NT2/D1 (cell line): ENCODE measurements around the gene PDHB.

Source experiments
- DNase-seq: peaks from one replicate; pipeline ENCODE4 v3.0.0-alpha.2; 2011; ENCODE audit warnings: low read depth, low spot score
- H3K27me3 ChIP-seq: 2 replicates; pipeline ENCODE4 v1.6.0; 2011; ENCODE audit warnings: mild to moderate bottlenecking; ENCODE audit not compliant: insufficient read length, insufficient read depth
- H3K36me3 ChIP-seq: 2 replicates; pipeline ENCODE4 v1.6.1; 2011; ENCODE audit warnings: mild to moderate bottlenecking, low read length, mixed read lengths; ENCODE audit not compliant: insufficient read depth, insufficient read length
- H3K4me1 ChIP-seq: 2 replicates; pipeline ENCODE4 v1.5.1; 2011; ENCODE audit not compliant: insufficient read depth, insufficient read length
- H3K4me3 ChIP-seq: 2 replicates; pipeline ENCODE4 v1.5.1; 2011; ENCODE audit warnings: low read depth; ENCODE audit not compliant: insufficient read length
- H3K9ac ChIP-seq: 2 replicates; pipeline ENCODE4 v1.6.0; 2011; ENCODE audit warnings: low read depth; ENCODE audit not compliant: insufficient read length
- H3K9me3 ChIP-seq: 2 replicates; pipeline ENCODE4 v1.5.1; 2011; ENCODE audit warnings: mild to moderate bottlenecking, low read length; ENCODE audit not compliant: insufficient read depth
- SUZ12 ChIP-seq: IDR thresholded peaks from 2 replicates; pipeline ENCODE4 v1.6.1; 2011; ENCODE audit not compliant: insufficient read length, insufficient read depth; ENCODE audit errors: extremely low read depth
- YY1 ChIP-seq: IDR thresholded peaks from 2 replicates; pipeline ENCODE4 v1.6.1; 2011; ENCODE audit not compliant: insufficient read length, insufficient read depth
- ZNF274 ChIP-seq: IDR thresholded peaks from 2 replicates; pipeline ENCODE4 v1.6.1; 2011; ENCODE audit warnings: mild to moderate bottlenecking, low read depth, low read length

The PDHB gene

GRCh38 chr3:58434168-58434504, 504 bp upstream of the PDHB start:
- Histone ChIP-seq H3K9me3 (no peaks in the 10 kb centered on the region), H3K4me1 (peaks cover 3% of the 10 kb centered on the region), H3K27me3 (no peaks in the 10 kb centered on the region), H3K4me3 (peak overlapping the region; percentile 21), H3K9ac (peak overlapping the region; percentile 38), H3K36me3 (peaks cover 32% of the 10 kb centered on the region)
- DNase-seq, result no peak
- TF ChIP-seq ZNF274 (no peak), YY1 (no peak), SUZ12 (no peak)

GRCh38 chr3:58432905-58433304, 727 bp downstream of the PDHB start:
- peaks cover 44% of the 10 kb centered on the region for H3K36me3 ChIP-seq
- H3K9me3 ChIP-seq, result no peaks in the 10 kb centered on the region
- peak overlapping the region; percentile 97 for H3K9ac ChIP-seq
- peak overlapping the region; percentile 96 for H3K4me3 ChIP-seq
- H3K27me3 ChIP-seq, result no peaks in the 10 kb centered on the region
- peaks cover 3% of the 10 kb centered on the region for H3K4me1 ChIP-seq
- no peak for DNase-seq
- TF ChIP-seq ZNF274 (no peak), SUZ12 (no peak), YY1 (no peak)

GRCh38 chr3:58429657-58430056, 4.0 kb downstream of the PDHB start:
- DNase-seq, result no peak
- Histone ChIP-seq H3K4me3 (no peak overlapping the region), H3K27me3 (no peaks in the 10 kb centered on the region), H3K9ac (no peak overlapping the region), H3K9me3 (no peaks in the 10 kb centered on the region), H3K36me3 (peaks cover 77% of the 10 kb centered on the region), H3K4me1 (no peaks in the 10 kb centered on the region)
- TF ChIP-seq YY1 (no peak), SUZ12 (no peak), ZNF274 (no peak)

GRCh38 chr3:58427661-58428361, 5.8 kb downstream of the PDHB start:
- no peak for TF ChIP-seq SUZ12
- TF ChIP-seq YY1, result no peak
- no peak for TF ChIP-seq ZNF274
- H3K9me3 ChIP-seq, result no peaks in the 10 kb centered on the region
- no peaks in the 10 kb centered on the region for H3K4me1 ChIP-seq
- DNase-seq, result no peak
- H3K27me3 ChIP-seq, result no peaks in the 10 kb centered on the region
- peaks cover 94% of the 10 kb centered on the region for H3K36me3 ChIP-seq
- H3K9ac ChIP-seq, result no peak overlapping the region
- no peak overlapping the region for H3K4me3 ChIP-seq

- Histone ChIP-seq H3K36me3 (peaks cover 99% of the 10 kb centered on the region), H3K4me3 (no peak overlapping the region), H3K9me3 (no peaks in the 10 kb centered on the region)
These were observed 7.8 kb downstream of the PDHB start for GRCh38 chr3:58425782-58426181.

GRCh38 chr3:58424613-58425012, 9.0 kb downstream of the PDHB start:
- DNase-seq, result no peak
- Histone ChIP-seq H3K4me1 (no peaks in the 10 kb centered on the region), H3K4me3 (no peak overlapping the region), H3K27me3 (no peaks in the 10 kb centered on the region), H3K9ac (no peak overlapping the region), H3K36me3 (peaks cover 93% of the 10 kb centered on the region), H3K9me3 (no peaks in the 10 kb centered on the region)
- no peak for TF ChIP-seq SUZ12
- no peak for TF ChIP-seq ZNF274
- no peak for TF ChIP-seq YY1

More at GRCh38 chr3:58425782-58426181, 7.8 kb downstream of the PDHB start:
- no peaks in the 10 kb centered on the region for H3K27me3 ChIP-seq
- no peak overlapping the region for H3K9ac ChIP-seq
- no peak for TF ChIP-seq ZNF274
- TF ChIP-seq YY1, result no peak
- no peak for TF ChIP-seq SUZ12
- no peaks in the 10 kb centered on the region for H3K4me1 ChIP-seq
- no peak for DNase-seq

- no peaks in the 10 kb centered on the region for H3K27me3 ChIP-seq
- H3K36me3 ChIP-seq, result peaks cover 75% of the 10 kb centered on the region
- TF ChIP-seq YY1, result no peak
- TF ChIP-seq ZNF274, result no peak
- TF ChIP-seq SUZ12, result no peak
- no peak overlapping the region for H3K9ac ChIP-seq
- H3K4me1 ChIP-seq, result no peaks in the 10 kb centered on the region
- no peak overlapping the region for H3K4me3 ChIP-seq
- no peak for DNase-seq
- H3K9me3 ChIP-seq, result no peaks in the 10 kb centered on the region
These were observed 10.8 kb downstream of the PDHB start for GRCh38 chr3:58422756-58423325.
